ENCODE results near the gene APBA1. TPM values are rescaled to one million over a fixed set of nuclear protein-coding genes. Genes with fewer than 3 reads are reported as not detected.

Gene APBA1
- total and polyA plus RNA-seq, 2 of the 4 experiments (the other 2 are of a cell fraction) = 3.8 to 5.1 TPM

- TF ChIP-seq MAZ (IDR thresholded peaks at IDR 0.05; ENCODE audit: borderline replicate concordance, low read depth, low read length) = no peak
Observed at GRCh38 chr9:69674112-69674685, 2.0 kb upstream of the APBA1 start (continued).

GRCh38 chr9:69673311-69673640 lies 1.1 kb upstream of the APBA1 start:
- H4K5ac ChIP-seq (ENCODE audit: low read depth, low read length) = no peak overlapping the region
- peaks cover 6% of the 10 kb centered on the region for H3K4me1 ChIP-seq (ENCODE audit: control insufficient read depth, insufficient read depth, low read length)
- H2AFZ ChIP-seq (replicated peaks; ENCODE audit: low read length, poor library complexity) = peak overlapping the region; percentile 97
- H3K18ac ChIP-seq (ENCODE audit: low read depth, low read length) = no peak overlapping the region
- H3K14ac ChIP-seq (replicated peaks; ENCODE audit: low read depth, low read length) = peak overlapping the region; percentile 92
- WGBS, 2 experiments (ENCODE audit: extremely low coverage in 2 of 2, insufficient read length in 1 of 2) = no CpG with 5 or more reads among the region's 6 CpGs
- H2BK5ac ChIP-seq (ENCODE audit: low read depth, low read length, poor library complexity, severe bottlenecking) = no peak overlapping the region
- H3K79me1 ChIP-seq (ENCODE audit: low read depth in 1 of 2, low read length in 2 of 2) = peaks cover 17 to 34% of the 10 kb centered on the region in 2 experiments
- H3K4me3 ChIP-seq (ENCODE audit: insufficient read depth, low read depth, low read length) = peak overlapping the region; percentile 69
- dilution Hi-C loops (cut with HindIII; ENCODE audit: low sequenced_read_pairs, unreplicated experiment) = no loop called here
- H3K36me3 ChIP-seq (ENCODE audit: control insufficient read depth, insufficient read depth, low read length) = no peaks in the 10 kb centered on the region
- peak overlapping the region; percentile 73 for H3K27ac ChIP-seq (ENCODE audit: insufficient read depth, low read length)
- DNase-seq (no peak), ATAC-seq (ENCODE audit: low read depth) (no peak; the same call in 1 of the 2 replicates)
- peaks cover 7% of the 10 kb centered on the region for H3K9me1 ChIP-seq (ENCODE audit: insufficient read depth, low read length)
- in situ Hi-C loops (cut with MboI; ENCODE audit: low sequenced_read_pairs) = loop anchor here (10.0 to 25.0 kb wide), 3 partner anchors 202 to 564 kb away; no protein-coding TSS in a partner anchor
- peak overlapping the region; percentile 68; the same call in 1 of the 3 replicates for H2BK15ac ChIP-seq (ENCODE audit: low read depth, low read length)
- POLR2A ChIA-PET (ENCODE audit: unreplicated experiment) = interaction anchor here (0.5 kb wide), 1 partner anchor 74 kb away, joined by 4 read pairs; no protein-coding TSS in a partner anchor
- no peak overlapping the region for H3K56ac ChIP-seq (ENCODE audit: extremely low read depth, insufficient read depth, low read length)
- H2AK5ac ChIP-seq (ENCODE audit: low read depth, low read length) = no peak overlapping the region
- TF ChIP-seq CTCF (conservative IDR thresholded peaks at IDR 0.05; ENCODE audit: low read depth, low read length) = no peak
- no peak for TF ChIP-seq ELK1 (IDR thresholded peaks at IDR 0.05; ENCODE audit: borderline replicate concordance, low read depth, low read length)
- TF ChIP-seq NFE2L2 (IDR thresholded peaks at IDR 0.05; ENCODE audit: low read depth, low read length) = no peak
- no peak for TF ChIP-seq RFX5 (IDR thresholded peaks at IDR 0.05; ENCODE audit: low read depth, low read length)
- TF ChIP-seq CEBPB (IDR thresholded peaks at IDR 0.05; ENCODE audit: low read depth, low read length) = no peak
- no peak for TF ChIP-seq SMC3 (IDR thresholded peaks at IDR 0.05; ENCODE audit: low read depth, low read length)
- no peak for TF ChIP-seq POLR2A (IDR thresholded peaks at IDR 0.05; ENCODE audit: low read depth, low read length)
- TF ChIP-seq USF2 (IDR thresholded peaks at IDR 0.05; ENCODE audit: low read depth, low read length) = no peak
- no peak for TF ChIP-seq MXI1 (IDR thresholded peaks at IDR 0.05; ENCODE audit: borderline replicate concordance, low read depth, low read length)
- TF ChIP-seq RAD21 (IDR thresholded peaks at IDR 0.05; ENCODE audit: low read length) = no peak
- TF ChIP-seq MAZ (IDR thresholded peaks at IDR 0.05; ENCODE audit: borderline replicate concordance, low read depth, low read length) = no peak
- TF ChIP-seq MAFK (IDR thresholded peaks at IDR 0.05; ENCODE audit: low read depth, low read length) = no peak
- intact Hi-C loops (cut with micrococcal nuclease) = loop anchor here (1.0 to 10.0 kb wide), 5 partner anchors 86 to 552 kb away; no protein-coding TSS in a partner anchor
- no peak overlapping the region for H2AK9ac ChIP-seq (replicated peaks; ENCODE audit: low read depth, low read length, poor library complexity)
- H2BK20ac ChIP-seq (ENCODE audit: low read depth, low read length) = peak overlapping the region; percentile 55; the same call in 1 of the 2 replicates
- H4K8ac ChIP-seq (ENCODE audit: low read depth in 2 of 2, low read length in 2 of 2) = peak overlapping the region; percentile 25 to 92; a peak in 3 of 4 replicates
- BruUV-seq (replicated peaks) = no TSS peak
- H3K9me3 ChIP-seq (ENCODE audit: control insufficient read depth, insufficient read depth, low read length) = no peaks in the 10 kb centered on the region
- peaks cover 2% of the 10 kb centered on the region; the same call in 1 of the 2 replicates for H4K20me1 ChIP-seq (ENCODE audit: insufficient read depth, low read length)
- peak overlapping the region; percentile 93; the same call in 1 of the 2 replicates for H3K23ac ChIP-seq (ENCODE audit: low read depth, low read length)
- peak overlapping the region; percentile 87; the same call in 1 of the 2 replicates for H2BK120ac ChIP-seq (ENCODE audit: low read depth, low read length)
- CTCF ChIA-PET = interaction anchor here (0.5 to 1.8 kb wide), 8 partner anchors 15 to 448 kb away, joined by 3 to 11 read pairs (median 4); no protein-coding TSS in a partner anchor
- H3K9ac ChIP-seq (ENCODE audit: low read depth, low read length) = peak overlapping the region; percentile 78
- H4K91ac ChIP-seq (ENCODE audit: insufficient read depth, low read depth, low read length) = peak overlapping the region; percentile 70; the same call in 1 of the 2 replicates
- peak overlapping the region; percentile 84 for H3K4me2 ChIP-seq (ENCODE audit: low read depth, low read length)
- no peaks in the 10 kb centered on the region for H3K27me3 ChIP-seq (ENCODE audit: control insufficient read depth, insufficient read depth, low read length)
- H3K4ac ChIP-seq (ENCODE audit: low read depth, low read length) = peak overlapping the region; percentile 79

Measured in IMR-90 (cell line).